Ishikawa (cell line): Measurements from ENCODE around the gene INPP4B.

Experiments
- CEBPB ChIP-seq: IDR thresholded peaks from 2 replicates; pipeline ENCODE4 v1.6.1; 2012
- CREB1 ChIP-seq: IDR thresholded peaks from 2 replicates; pipeline ENCODE4 v1.6.1; 2012; ENCODE audit warnings: low read depth
- EGR1 ChIP-seq: IDR thresholded peaks from 2 replicates; pipeline ENCODE4 v1.6.1; 2012
- EP300 ChIP-seq: IDR thresholded peaks from 2 replicates; pipeline ENCODE4 v1.6.1; 2012; ENCODE audit warnings: borderline replicate concordance
- FOXM1 ChIP-seq: IDR thresholded peaks from 2 replicates; pipeline ENCODE4 v1.6.1; 2012; ENCODE audit warnings: low read depth, borderline replicate concordance
- NFIC ChIP-seq: IDR thresholded peaks from 2 replicates; pipeline ENCODE4 v1.6.1; 2012
- RAD21 ChIP-seq: IDR thresholded peaks from 2 replicates; pipeline ENCODE4 v1.6.1; 2012; ENCODE audit warnings: low read depth
- TAF1 ChIP-seq: IDR thresholded peaks from 2 replicates; pipeline ENCODE4 v1.6.1; 2012; ENCODE audit warnings: low read depth, mild to moderate bottlenecking
- TCF12 ChIP-seq: IDR thresholded peaks from 2 replicates; pipeline ENCODE4 v1.6.1; 2012; ENCODE audit warnings: low read depth
- TEAD4 ChIP-seq: IDR thresholded peaks from 2 replicates; pipeline ENCODE4 v1.6.1; 2012
- YY1 ChIP-seq: IDR thresholded peaks from 2 replicates; pipeline ENCODE4 v1.6.1; 2012; ENCODE audit warnings: low read depth
- ZBTB7A ChIP-seq: IDR thresholded peaks from 2 replicates; pipeline ENCODE4 v1.6.1; 2012; ENCODE audit warnings: low read depth
- TF ChIP-seq, protein P1 (sequence below): IDR thresholded peaks from 2 replicates; pipeline ENCODE4 v1.6.1; 2012
- TF ChIP-seq, protein P2 (sequence below): IDR thresholded peaks from 2 replicates; pipeline ENCODE4 v1.6.1; 2012; ENCODE audit warnings: low read depth, mild to moderate bottlenecking
- TF ChIP-seq, protein P3 (sequence below): IDR thresholded peaks from 2 replicates; pipeline ENCODE4 v1.6.1; 2012

INPP4B gene

DNA sequence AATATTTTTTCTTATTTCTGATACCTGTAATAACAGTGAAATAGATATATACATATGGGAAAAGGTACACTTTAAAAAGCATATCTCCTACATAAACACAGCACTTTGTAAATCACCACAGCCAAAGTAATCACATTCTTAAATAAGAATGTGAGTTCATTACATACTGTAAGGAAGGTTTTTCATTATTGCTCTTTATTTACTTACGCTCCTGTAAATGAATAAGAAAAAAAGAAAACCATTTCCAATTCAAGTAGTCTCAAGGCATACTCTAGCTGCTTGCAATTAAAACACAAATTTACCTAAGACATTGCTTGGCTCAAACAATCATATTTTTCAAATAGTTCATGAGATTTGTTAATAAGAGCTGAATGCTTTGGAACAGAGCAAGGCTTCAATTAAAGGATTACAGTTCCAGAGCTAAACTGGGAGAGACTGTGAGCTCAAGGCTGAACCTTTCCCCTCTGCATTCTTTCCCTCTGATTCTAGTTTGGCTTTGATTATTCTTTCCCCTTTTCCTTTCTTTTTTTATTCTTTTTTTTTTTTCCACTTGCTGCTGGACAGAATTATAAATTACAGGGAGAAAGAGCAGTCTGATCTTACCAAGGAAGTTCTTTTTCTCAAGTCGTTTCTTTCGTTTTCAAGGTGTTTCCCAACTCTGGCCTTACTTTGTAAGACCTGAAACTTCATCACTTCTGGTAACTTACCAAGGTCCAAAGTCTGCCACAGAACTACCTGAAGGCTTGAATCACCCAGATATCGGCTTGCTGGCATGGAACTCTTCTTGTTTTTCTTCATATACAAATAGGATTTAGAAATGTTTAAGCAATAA lies 278.3 kb downstream of the INPP4B start:
- TF ChIP-seq EGR1 (no peak), FOXM1 (no peak), EP300 (no peak), TAF1 (no peak), ZBTB7A (no peak)

GRCh38 chr4:142567199-142567598 lies 278.9 kb downstream of the INPP4B start:
- peak; percentile 12; the same call in 1 of the 2 replicates for TF ChIP-seq RAD21
- no peak for TF ChIP-seq EP300

DNA sequence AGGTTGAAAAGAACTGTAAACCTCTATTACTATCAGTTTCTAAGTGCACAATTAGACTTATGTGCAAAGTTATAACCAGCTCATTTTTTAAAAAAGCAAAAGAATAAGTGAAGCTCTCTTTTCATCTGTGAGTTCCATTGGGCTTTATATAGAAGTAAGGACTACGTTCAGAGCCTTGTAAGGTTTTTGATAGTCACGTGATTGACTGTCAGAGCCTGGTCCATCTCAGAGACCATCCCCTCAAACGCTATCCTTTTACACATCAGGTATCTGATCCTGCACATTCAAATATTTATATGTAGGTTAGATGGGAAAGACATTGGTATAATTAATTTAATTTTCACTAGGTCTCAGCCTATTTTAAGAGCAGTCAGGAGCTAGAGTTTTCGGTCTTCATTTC lies 279.3 kb downstream of the INPP4B start:
- TF ChIP-seq EGR1, result no peak

GRCh38 chr4:142566243-142566642 lies 279.9 kb downstream of the INPP4B start:
- TF ChIP-seq TEAD4 (no peak), FOXM1 (no peak), NFIC (no peak), YY1 (no peak), TCF12 (no peak)
- TF ChIP-seq, protein P1, sequence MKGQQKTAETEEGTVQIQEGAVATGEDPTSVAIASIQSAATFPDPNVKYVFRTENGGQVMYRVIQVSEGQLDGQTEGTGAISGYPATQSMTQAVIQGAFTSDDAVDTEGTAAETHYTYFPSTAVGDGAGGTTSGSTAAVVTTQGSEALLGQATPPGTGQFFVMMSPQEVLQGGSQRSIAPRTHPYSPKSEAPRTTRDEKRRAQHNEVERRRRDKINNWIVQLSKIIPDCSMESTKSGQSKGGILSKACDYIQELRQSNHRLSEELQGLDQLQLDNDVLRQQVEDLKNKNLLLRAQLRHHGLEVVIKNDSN, result no peak

GRCh38 chr4:142565771-142566170 lies 280.3 kb downstream of the INPP4B start:
- TF ChIP-seq EGR1 (no peak), RAD21 (no peak), FOXM1 (no peak), CREB1 (no peak), NFIC (no peak), TAF1 (no peak), ZBTB7A (no peak), TCF12 (no peak), YY1 (no peak), EP300 (no peak), TEAD4 (no peak), CEBPB (no peak)
- TF ChIP-seq, protein P2, sequence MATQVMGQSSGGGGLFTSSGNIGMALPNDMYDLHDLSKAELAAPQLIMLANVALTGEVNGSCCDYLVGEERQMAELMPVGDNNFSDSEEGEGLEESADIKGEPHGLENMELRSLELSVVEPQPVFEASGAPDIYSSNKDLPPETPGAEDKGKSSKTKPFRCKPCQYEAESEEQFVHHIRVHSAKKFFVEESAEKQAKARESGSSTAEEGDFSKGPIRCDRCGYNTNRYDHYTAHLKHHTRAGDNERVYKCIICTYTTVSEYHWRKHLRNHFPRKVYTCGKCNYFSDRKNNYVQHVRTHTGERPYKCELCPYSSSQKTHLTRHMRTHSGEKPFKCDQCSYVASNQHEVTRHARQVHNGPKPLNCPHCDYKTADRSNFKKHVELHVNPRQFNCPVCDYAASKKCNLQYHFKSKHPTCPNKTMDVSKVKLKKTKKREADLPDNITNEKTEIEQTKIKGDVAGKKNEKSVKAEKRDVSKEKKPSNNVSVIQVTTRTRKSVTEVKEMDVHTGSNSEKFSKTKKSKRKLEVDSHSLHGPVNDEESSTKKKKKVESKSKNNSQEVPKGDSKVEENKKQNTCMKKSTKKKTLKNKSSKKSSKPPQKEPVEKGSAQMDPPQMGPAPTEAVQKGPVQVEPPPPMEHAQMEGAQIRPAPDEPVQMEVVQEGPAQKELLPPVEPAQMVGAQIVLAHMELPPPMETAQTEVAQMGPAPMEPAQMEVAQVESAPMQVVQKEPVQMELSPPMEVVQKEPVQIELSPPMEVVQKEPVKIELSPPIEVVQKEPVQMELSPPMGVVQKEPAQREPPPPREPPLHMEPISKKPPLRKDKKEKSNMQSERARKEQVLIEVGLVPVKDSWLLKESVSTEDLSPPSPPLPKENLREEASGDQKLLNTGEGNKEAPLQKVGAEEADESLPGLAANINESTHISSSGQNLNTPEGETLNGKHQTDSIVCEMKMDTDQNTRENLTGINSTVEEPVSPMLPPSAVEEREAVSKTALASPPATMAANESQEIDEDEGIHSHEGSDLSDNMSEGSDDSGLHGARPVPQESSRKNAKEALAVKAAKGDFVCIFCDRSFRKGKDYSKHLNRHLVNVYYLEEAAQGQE, result no peak
- TF ChIP-seq, protein P1, result no peak
- TF ChIP-seq, protein P3, sequence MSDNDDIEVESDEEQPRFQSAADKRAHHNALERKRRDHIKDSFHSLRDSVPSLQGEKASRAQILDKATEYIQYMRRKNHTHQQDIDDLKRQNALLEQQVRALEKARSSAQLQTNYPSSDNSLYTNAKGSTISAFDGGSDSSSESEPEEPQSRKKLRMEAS, result no peak

GRCh38 chr4:142563682-142564291 lies 282.3 kb downstream of the INPP4B start:
- TF ChIP-seq TCF12 (no peak), YY1 (0 out of 2 replicates have a peak, but pooled peaks have one; percentile 33), TEAD4 (no peak)
- TF ChIP-seq, protein P1, result no peak
- TF ChIP-seq, protein P3, result no peak

DNA sequence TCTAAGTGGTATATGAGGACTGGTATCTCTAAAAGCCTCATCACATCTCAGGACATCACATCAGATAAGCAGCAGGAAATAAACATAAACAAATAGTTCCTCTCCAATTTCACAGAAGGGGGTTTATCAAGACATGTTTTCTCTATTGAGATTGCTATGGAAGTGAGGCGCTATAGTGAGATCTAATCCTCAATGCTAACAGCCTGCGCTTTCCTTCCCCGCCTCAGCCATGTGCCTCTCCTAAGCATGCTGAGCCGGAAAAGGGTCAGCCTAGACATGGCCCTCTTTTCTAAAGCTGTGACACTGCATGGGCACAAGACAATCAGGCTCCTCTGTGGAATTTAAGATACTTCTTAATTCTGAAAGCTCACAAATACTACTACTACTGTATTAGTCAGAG lies 286.1 kb downstream of the INPP4B start:
- TF ChIP-seq YY1, result no peak
- no peak for TF ChIP-seq EP300
- TF ChIP-seq CEBPB, result no peak
- TF ChIP-seq, protein P3, result no peak
- no peak for TF ChIP-seq FOXM1
- no peak for TF ChIP-seq RAD21
- no peak for TF ChIP-seq TCF12
- TF ChIP-seq TAF1, result no peak
- TF ChIP-seq EGR1, result no peak
- TF ChIP-seq, protein P2, result no peak
- TF ChIP-seq TEAD4, result no peak
- TF ChIP-seq ZBTB7A, result no peak
- TF ChIP-seq, protein P1, result no peak
